ENCODE measurements around the gene TENM4.

DNA sequence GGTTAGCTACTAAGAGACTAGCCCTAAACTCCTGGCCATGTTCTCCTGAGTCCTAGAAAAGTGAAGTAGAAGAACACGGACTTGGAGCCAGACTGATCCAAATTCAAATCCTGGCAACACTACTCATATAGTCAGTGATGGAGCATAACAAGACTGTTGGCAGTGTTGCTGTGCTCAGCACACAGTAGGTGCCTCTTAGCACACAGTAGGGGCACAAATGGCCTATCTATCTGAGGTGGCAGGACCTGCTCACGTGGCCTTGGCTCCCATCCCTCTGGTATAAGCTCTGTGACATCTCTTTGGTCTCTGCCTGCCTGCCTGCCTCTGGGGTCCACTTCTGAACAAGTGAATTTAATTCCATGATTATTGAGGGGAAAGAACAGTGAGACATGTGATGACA lies 15.4 kb downstream of the TENM4 start:
- TF ChIP-seq MAX (IDR thresholded peaks at IDR 0.05) (no peak), TCF12 (IDR thresholded peaks at IDR 0.05; ENCODE audit: low read depth) (no peak), RAD21 (IDR thresholded peaks at IDR 0.05; ENCODE audit: low read depth) (no peak), FOXM1 (IDR thresholded peaks at IDR 0.05; ENCODE audit: borderline replicate concordance, low read depth) (no peak), CEBPB (IDR thresholded peaks at IDR 0.05) (no peak), EP300 (IDR thresholded peaks at IDR 0.05; ENCODE audit: borderline replicate concordance) (no peak), TAF1 (IDR thresholded peaks at IDR 0.05; ENCODE audit: low read depth) (no peak)
- TF ChIP-seq, protein P1, sequence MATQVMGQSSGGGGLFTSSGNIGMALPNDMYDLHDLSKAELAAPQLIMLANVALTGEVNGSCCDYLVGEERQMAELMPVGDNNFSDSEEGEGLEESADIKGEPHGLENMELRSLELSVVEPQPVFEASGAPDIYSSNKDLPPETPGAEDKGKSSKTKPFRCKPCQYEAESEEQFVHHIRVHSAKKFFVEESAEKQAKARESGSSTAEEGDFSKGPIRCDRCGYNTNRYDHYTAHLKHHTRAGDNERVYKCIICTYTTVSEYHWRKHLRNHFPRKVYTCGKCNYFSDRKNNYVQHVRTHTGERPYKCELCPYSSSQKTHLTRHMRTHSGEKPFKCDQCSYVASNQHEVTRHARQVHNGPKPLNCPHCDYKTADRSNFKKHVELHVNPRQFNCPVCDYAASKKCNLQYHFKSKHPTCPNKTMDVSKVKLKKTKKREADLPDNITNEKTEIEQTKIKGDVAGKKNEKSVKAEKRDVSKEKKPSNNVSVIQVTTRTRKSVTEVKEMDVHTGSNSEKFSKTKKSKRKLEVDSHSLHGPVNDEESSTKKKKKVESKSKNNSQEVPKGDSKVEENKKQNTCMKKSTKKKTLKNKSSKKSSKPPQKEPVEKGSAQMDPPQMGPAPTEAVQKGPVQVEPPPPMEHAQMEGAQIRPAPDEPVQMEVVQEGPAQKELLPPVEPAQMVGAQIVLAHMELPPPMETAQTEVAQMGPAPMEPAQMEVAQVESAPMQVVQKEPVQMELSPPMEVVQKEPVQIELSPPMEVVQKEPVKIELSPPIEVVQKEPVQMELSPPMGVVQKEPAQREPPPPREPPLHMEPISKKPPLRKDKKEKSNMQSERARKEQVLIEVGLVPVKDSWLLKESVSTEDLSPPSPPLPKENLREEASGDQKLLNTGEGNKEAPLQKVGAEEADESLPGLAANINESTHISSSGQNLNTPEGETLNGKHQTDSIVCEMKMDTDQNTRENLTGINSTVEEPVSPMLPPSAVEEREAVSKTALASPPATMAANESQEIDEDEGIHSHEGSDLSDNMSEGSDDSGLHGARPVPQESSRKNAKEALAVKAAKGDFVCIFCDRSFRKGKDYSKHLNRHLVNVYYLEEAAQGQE (IDR thresholded peaks at IDR 0.05; ENCODE audit: low read depth): no peak

Data from Ishikawa (cell line).